H9 (cell line): ENCODE results near the gene SNX2. TPM values are rescaled to one million over a fixed set of nuclear protein-coding genes. Genes with fewer than 3 reads are reported as not detected.

Source experiments
- DNase-seq: peaks from one replicate; pipeline ENCODE4 v3.0.0-alpha.2; 2017
- H2AFZ ChIP-seq: one replicate; pipeline ENCODE4 v1.6.1; 2013; ENCODE audit warnings: mild to moderate bottlenecking, low read length, control low read depth, moderate library complexity
- H2AK5ac ChIP-seq: 2 replicates; pipeline ENCODE4 v1.6.1; 2013; ENCODE audit warnings: low read length, control low read depth, mixed read lengths; ENCODE audit not compliant: insufficient read length
- H2BK120ac ChIP-seq: one replicate; pipeline ENCODE4 v1.6.1; 2013; ENCODE audit warnings: low read depth, mild to moderate bottlenecking, low read length, control low read depth, inconsistent platforms; ENCODE audit not compliant: poor library complexity, severe bottlenecking
- H2BK12ac ChIP-seq: 2 replicates; pipeline ENCODE4 v1.6.1; 2013; ENCODE audit warnings: low read length, control low read depth, mixed read lengths, low read depth; ENCODE audit not compliant: insufficient read length
- H2BK15ac ChIP-seq: 2 replicates; pipeline ENCODE4 v1.6.1; 2013; ENCODE audit warnings: low read depth, low read length, control low read depth
- H2BK20ac ChIP-seq: one replicate; pipeline ENCODE4 v1.6.1; 2013; ENCODE audit warnings: low read depth, mild to moderate bottlenecking, low read length, control low read depth, inconsistent platforms; ENCODE audit not compliant: poor library complexity, severe bottlenecking
- H2BK5ac ChIP-seq: 2 replicates; pipeline ENCODE4 v1.6.1; 2013; ENCODE audit warnings: low read length, control low read depth, mixed read lengths; ENCODE audit not compliant: insufficient read length
- H3K14ac ChIP-seq: 2 replicates; pipeline ENCODE4 v1.6.1; 2013; ENCODE audit warnings: low read length, control low read depth; ENCODE audit not compliant: insufficient read depth
- H3K18ac ChIP-seq: 2 replicates; pipeline ENCODE4 v1.6.1; 2013; ENCODE audit warnings: low read depth, mild to moderate bottlenecking, mixed read lengths, low read length, control low read depth; ENCODE audit not compliant: insufficient read length
- H3K23ac ChIP-seq: 2 replicates; pipeline ENCODE4 v1.6.1; 2013; ENCODE audit warnings: low read length, control low read depth, mixed read lengths, low read depth; ENCODE audit not compliant: insufficient read length
- H3K23me2 ChIP-seq: 2 replicates; pipeline ENCODE4 v1.6.1; 2013; ENCODE audit warnings: low read depth, mild to moderate bottlenecking, mixed read lengths, low read length, control low read depth; ENCODE audit not compliant: insufficient read length, poor library complexity, severe bottlenecking
- H3K27ac ChIP-seq: 2 replicates; pipeline ENCODE4 v1.5.1; 2013; ENCODE audit warnings: low read length, control low read depth, mixed read lengths, low read depth; ENCODE audit not compliant: insufficient read length
- H3K27me3 ChIP-seq: 2 replicates; pipeline ENCODE4 v1.6.1; 2013; ENCODE audit warnings: low read length, control low read depth, inconsistent platforms; ENCODE audit not compliant: insufficient read depth
- H3K4ac ChIP-seq: 2 replicates; pipeline ENCODE4 v1.6.1; 2013; ENCODE audit warnings: low read depth, mild to moderate bottlenecking, control low read depth, inconsistent platforms, low read length, moderate library complexity
- H3K4me1 ChIP-seq: 2 replicates; pipeline ENCODE4 v1.6.1; 2013; ENCODE audit warnings: low read length, control low read depth, inconsistent platforms; ENCODE audit not compliant: insufficient read depth
- H3K4me2 ChIP-seq: 2 replicates; pipeline ENCODE4 v1.6.1; 2013; ENCODE audit warnings: low read length, control low read depth, mixed read lengths; ENCODE audit not compliant: insufficient read length, insufficient read depth
- H3K56ac ChIP-seq: 2 replicates; pipeline ENCODE4 v1.6.1; 2013; ENCODE audit warnings: low read depth, mild to moderate bottlenecking, mixed read lengths, low read length, control low read depth; ENCODE audit not compliant: insufficient read length
- H3K79me1 ChIP-seq: 2 replicates; pipeline ENCODE4 v1.6.1; 2013; ENCODE audit warnings: low read depth, mild to moderate bottlenecking, moderate library complexity, low read length, control low read depth, inconsistent platforms; ENCODE audit not compliant: insufficient read depth, poor library complexity, severe bottlenecking
- H3K79me2 ChIP-seq: 2 replicates; pipeline ENCODE4 v1.6.1; 2013; ENCODE audit warnings: low read length, control low read depth, inconsistent platforms; ENCODE audit not compliant: insufficient read depth
- H3K9ac ChIP-seq: 2 replicates; pipeline ENCODE4 v1.6.1; 2013; ENCODE audit warnings: low read length, control low read depth, mixed read lengths; ENCODE audit not compliant: insufficient read length; ENCODE audit errors: extremely low read depth
- H3K9me3 ChIP-seq: one replicate; pipeline ENCODE4 v1.6.1; 2013; ENCODE audit warnings: low read depth, low read length, inconsistent platforms; ENCODE audit not compliant: control insufficient read depth
- H3T11ph ChIP-seq: one replicate; pipeline ENCODE4 v1.6.1; 2013; ENCODE audit warnings: mild to moderate bottlenecking, low read length, control low read depth, inconsistent platforms
- H4K20me1 ChIP-seq: one replicate; pipeline ENCODE4 v1.6.1; 2013; ENCODE audit not compliant: control insufficient read depth, insufficient read length, insufficient read depth
- H4K5ac ChIP-seq: 2 replicates; pipeline ENCODE4 v1.6.1; 2013; ENCODE audit warnings: low read depth, mild to moderate bottlenecking, mixed read lengths, low read length, control low read depth; ENCODE audit not compliant: insufficient read length
- H4K8ac ChIP-seq: replicated peaks from 2 replicates; pipeline ENCODE4 v1.6.1; 2013; ENCODE audit warnings: low read length, control low read depth, mixed read lengths, low read depth; ENCODE audit not compliant: insufficient read length
- H4K91ac ChIP-seq: 2 replicates; pipeline ENCODE4 v1.6.1; 2013; ENCODE audit warnings: low read depth, mild to moderate bottlenecking, moderate library complexity, mixed read lengths, low read length, control low read depth; ENCODE audit not compliant: insufficient read length
- H3K27ac Mint-ChIP-seq, 3 experiments: 2 replicates in 2 of 3; 3 replicates in 1 of 3; pipeline ENCODE4 v1.8.0; 2020 to 2021; ENCODE audit warnings: mixed read lengths in 3 of 3, mild to moderate bottlenecking in 1 of 3, moderate library complexity in 1 of 3
- H3K27me3 Mint-ChIP-seq: 2 replicates; pipeline ENCODE4 v1.8.0; 2021; ENCODE audit warnings: low read depth, mild to moderate bottlenecking, moderate library complexity, mixed read lengths
- H3K36me3 Mint-ChIP-seq, 3 experiments: 2 replicates in 2 of 3; 3 replicates in 1 of 3; pipeline ENCODE4 v1.8.0; 2020 to 2021; ENCODE audit warnings: low read depth in 3 of 3, mixed read lengths in 3 of 3; ENCODE audit not compliant: insufficient read depth in 1 of 3
- H3K4me1 Mint-ChIP-seq, 2 experiments: 2 replicates each; pipeline ENCODE4 v1.8.0; 2020; ENCODE audit warnings: mixed read lengths in 2 of 2
- H3K4me3 Mint-ChIP-seq, 2 experiments: 2 replicates in 1 of 2; 3 replicates in 1 of 2; pipeline ENCODE4 v1.8.0; 2020 to 2021; ENCODE audit warnings: mild to moderate bottlenecking in 2 of 2, mixed read lengths in 2 of 2, moderate library complexity in 1 of 2
- H3K9me3 Mint-ChIP-seq, 2 experiments: 2 replicates in 1 of 2; 3 replicates in 1 of 2; pipeline ENCODE4 v1.8.0; 2020; ENCODE audit warnings: mild to moderate bottlenecking in 2 of 2, mixed read lengths in 2 of 2, moderate library complexity in 1 of 2
- WGBS: extraction: QIAGEN DNeasy Blood & Tissue Kit; methylation state at CpG from one replicate; pipeline ENCODE4 v1.1.7; 2013; ENCODE audit warnings: missing lambda C conversion rate, low lambda C conversion rate, mixed read lengths; ENCODE audit not compliant: insufficient read length; ENCODE audit errors: extremely low coverage; 5-methylcytosine and 5-hydroxymethylcytosine counted together
- total RNA-seq: library from RNA; stranded (reverse); gene quantifications from 2 replicates; pipeline ENCODE4 v1.2.1, GENCODE V29; 2021
- TF ChIP-seq, protein P1 (sequence below): fragments of 200-600 bp; sonication (generic); conservative IDR thresholded peaks from 3 replicates; pipeline ENCODE4 v1.8.0; 2021; ENCODE audit warnings: antibody characterized with exemption, mild to moderate bottlenecking

SNX2 gene
- total RNA-seq, 1 experiment from 2014 or later: 62.6 TPM

DNA sequence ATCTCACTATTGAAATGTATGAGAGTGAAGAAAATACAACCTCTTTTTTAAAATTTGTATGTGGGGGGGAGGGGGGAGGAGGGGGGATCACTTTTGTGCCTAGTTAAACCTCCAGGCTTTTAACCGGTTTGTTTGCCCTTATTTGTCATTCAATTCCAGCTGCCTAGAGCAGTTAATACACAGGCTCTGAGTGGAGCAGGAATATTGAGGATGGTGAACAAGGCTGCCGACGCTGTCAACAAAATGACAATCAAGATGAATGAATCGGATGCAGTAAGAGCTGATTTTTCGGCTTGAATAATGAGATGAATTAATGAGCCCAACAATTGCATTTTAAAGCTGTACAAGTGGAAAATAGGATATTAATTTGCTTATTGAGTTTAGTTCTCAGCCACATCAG, 41.9 kb downstream of the SNX2 start:
- H3K4me1 ChIP-seq: no peaks in the 10 kb centered on the region
- no peak overlapping the region for H2BK120ac ChIP-seq
- no peaks in the 10 kb centered on the region for H3K23me2 ChIP-seq
- H3K4me2 ChIP-seq: no peak overlapping the region
- TF ChIP-seq, protein P1, sequence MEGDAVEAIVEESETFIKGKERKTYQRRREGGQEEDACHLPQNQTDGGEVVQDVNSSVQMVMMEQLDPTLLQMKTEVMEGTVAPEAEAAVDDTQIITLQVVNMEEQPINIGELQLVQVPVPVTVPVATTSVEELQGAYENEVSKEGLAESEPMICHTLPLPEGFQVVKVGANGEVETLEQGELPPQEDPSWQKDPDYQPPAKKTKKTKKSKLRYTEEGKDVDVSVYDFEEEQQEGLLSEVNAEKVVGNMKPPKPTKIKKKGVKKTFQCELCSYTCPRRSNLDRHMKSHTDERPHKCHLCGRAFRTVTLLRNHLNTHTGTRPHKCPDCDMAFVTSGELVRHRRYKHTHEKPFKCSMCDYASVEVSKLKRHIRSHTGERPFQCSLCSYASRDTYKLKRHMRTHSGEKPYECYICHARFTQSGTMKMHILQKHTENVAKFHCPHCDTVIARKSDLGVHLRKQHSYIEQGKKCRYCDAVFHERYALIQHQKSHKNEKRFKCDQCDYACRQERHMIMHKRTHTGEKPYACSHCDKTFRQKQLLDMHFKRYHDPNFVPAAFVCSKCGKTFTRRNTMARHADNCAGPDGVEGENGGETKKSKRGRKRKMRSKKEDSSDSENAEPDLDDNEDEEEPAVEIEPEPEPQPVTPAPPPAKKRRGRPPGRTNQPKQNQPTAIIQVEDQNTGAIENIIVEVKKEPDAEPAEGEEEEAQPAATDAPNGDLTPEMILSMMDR: no peak
- no peak overlapping the region for H3K23ac ChIP-seq
- no peak overlapping the region for H3K4ac ChIP-seq
- no peak overlapping the region for H4K8ac ChIP-seq
- no peaks in the 10 kb centered on the region for H3K79me1 ChIP-seq
- no peak overlapping the region for H3K18ac ChIP-seq
- no peaks in the 10 kb centered on the region for H3K79me2 ChIP-seq
- no peak overlapping the region for H3K27ac ChIP-seq
- Mint-ChIP-seq H3K4me3 (no peak overlapping the region; a peak in 1 of 5 replicates), H3K36me3 (peaks cover 0 to 15% (median 12%) of the 10 kb centered on the region in 3 experiments; a peak in 5 of 7 replicates), H3K9me3 (no peaks in the 10 kb centered on the region), H3K27me3 (no peaks in the 10 kb centered on the region), H3K27ac (no peak overlapping the region), H3K4me1 (peaks cover 13 to 15% of the 10 kb centered on the region in 2 experiments)
- no peaks in the 10 kb centered on the region for H3K27me3 ChIP-seq
- H3K9ac ChIP-seq: no peak overlapping the region
- WGBS: no CpG with 5 or more reads among the region's 5 CpGs
- H2BK15ac ChIP-seq: no peak overlapping the region
- H2AK5ac ChIP-seq: no peak overlapping the region
- H4K91ac ChIP-seq: no peak overlapping the region
- no peaks in the 10 kb centered on the region for H4K20me1 ChIP-seq
- no peak for DNase-seq
- no peak overlapping the region for H2BK20ac ChIP-seq
- no peak overlapping the region for H2AFZ ChIP-seq
- H3K56ac ChIP-seq: no peak overlapping the region
- no peak overlapping the region for H2BK5ac ChIP-seq
- H4K5ac ChIP-seq: no peak overlapping the region
- no peak overlapping the region for H3T11ph ChIP-seq
- no peak overlapping the region for H3K14ac ChIP-seq
- H3K9me3 ChIP-seq: no peaks in the 10 kb centered on the region
- H2BK12ac ChIP-seq: no peak overlapping the region
